Keratinocyte (primary cell): ENCODE data around the gene DISP1. TPM values are rescaled to one million over a fixed set of nuclear protein-coding genes. Genes with fewer than 3 reads are reported as not detected.

Experiments
- DNase-seq: peaks from one replicate; pipeline ENCODE4 v3.0.0-alpha.2; 2011; ENCODE audit warnings: low read depth, missing footprints, low spot score
- FAIRE-seq: peaks from 2 replicates; lab custom pipeline; 2011; peaks lifted over from hg19 to GRCh38; lab: Jason Lieb, UNC
- H2AFZ ChIP-seq: 2 replicates; pipeline ENCODE4 v1.6.0; 2012; ENCODE audit warnings: low read length, control low read depth, inconsistent platforms; ENCODE audit not compliant: control insufficient read depth
- H3K27ac ChIP-seq: 2 replicates; pipeline ENCODE4 v1.5.1; 2011; ENCODE audit warnings: low read length; ENCODE audit not compliant: control insufficient read depth, insufficient read depth
- H3K27me3 ChIP-seq: 3 replicates; pipeline ENCODE4 v1.6.0; 2011; ENCODE audit warnings: low read length; ENCODE audit not compliant: control insufficient read depth, insufficient read depth; ENCODE audit errors: extremely low read depth
- H3K36me3 ChIP-seq, 2 experiments: 2 replicates in 1 of 2; 3 replicates in 1 of 2; pipeline ENCODE4 v1.5.1; 2011; ENCODE audit warnings: low read length in 2 of 2, mild to moderate bottlenecking in 1 of 2; ENCODE audit not compliant: control insufficient read depth in 2 of 2, insufficient read depth in 2 of 2; ENCODE audit errors: extremely low read depth in 1 of 2
- H3K4me1 ChIP-seq: 3 replicates; pipeline ENCODE4 v1.5.1; 2011; ENCODE audit warnings: low read length; ENCODE audit not compliant: control insufficient read depth, insufficient read depth; ENCODE audit errors: extremely low read depth
- H3K4me2 ChIP-seq: 3 replicates; pipeline ENCODE4 v1.6.0; 2011; ENCODE audit warnings: low read depth, low read length; ENCODE audit not compliant: control insufficient read depth, insufficient read depth; ENCODE audit errors: extremely low read depth
- H3K4me3 ChIP-seq, 3 experiments: fragments of 200-600 bp in 1 of 3; sonication (generic) in 1 of 3; 2 replicates in 2 of 3; 3 replicates in 1 of 3; pipeline ENCODE4 v1.5.1; 2011 to 2016; ENCODE audit warnings: low read length in 3 of 3, mild to moderate bottlenecking in 3 of 3, control low read depth in 2 of 3, inconsistent platforms in 1 of 3, low read depth in 1 of 3, mixed read lengths in 1 of 3, mixed run types in 1 of 3, moderate library complexity in 1 of 3; ENCODE audit not compliant: control insufficient read depth in 2 of 3, insufficient read depth in 2 of 3; ENCODE audit errors: extremely low read depth in 1 of 3
- H3K79me2 ChIP-seq: 2 replicates; pipeline ENCODE4 v1.6.0; 2012; ENCODE audit warnings: low read length; ENCODE audit not compliant: control insufficient read depth, insufficient read depth
- H3K9ac ChIP-seq: 3 replicates; pipeline ENCODE4 v1.6.0; 2011; ENCODE audit warnings: low read length; ENCODE audit not compliant: control insufficient read depth, insufficient read depth; ENCODE audit errors: extremely low read depth
- H3K9me1 ChIP-seq: 3 replicates; pipeline ENCODE4 v1.6.0; 2011; ENCODE audit warnings: low read length; ENCODE audit not compliant: control insufficient read depth, insufficient read depth; ENCODE audit errors: extremely low read depth
- H3K9me3 ChIP-seq: 2 replicates; pipeline ENCODE4 v1.5.1; 2012; ENCODE audit warnings: low read depth, low read length; ENCODE audit not compliant: control insufficient read depth
- H4K20me1 ChIP-seq: 3 replicates; pipeline ENCODE4 v1.6.0; 2011; ENCODE audit warnings: low read length; ENCODE audit not compliant: control insufficient read depth, insufficient read depth; ENCODE audit errors: extremely low read depth
- EZH2 ChIP-seq: IDR thresholded peaks from one replicate; pipeline ENCODE4 v1.6.1; 2012; ENCODE audit warnings: inconsistent platforms, mild to moderate bottlenecking, low read length, moderate library complexity
- dilution Hi-C: fragments of 300-500 bp; cut with MboI; formaldehyde crosslinking; loops from one replicate; pipeline ENCODE4 v1.7.0; 2020; ENCODE audit warnings: low sequenced_read_pairs; ENCODE audit not compliant: extremely low pct_ligation_motif_present
- polyA plus RNA-seq, 5 experiments: library from polyadenylated mRNA; depleted of rRNA in 3 of 5; stranded (reverse) in 3 of 5; stranded (forward) in 1 of 5; unstranded in 1 of 5; fragments of >200 nt; gene quantifications; 1 replicate in 1 of 5; 2 replicates in 3 of 5; 3 replicates in 1 of 5; pipeline versions ENCODE4 v1.2.1 to v1.2.3, GENCODE V29; 2011 to 2012; ENCODE audit warnings: missing spikeins in 2 of 5, low read depth in 1 of 5, low replicate concordance in 1 of 5
- TF ChIP-seq, protein P1 (sequence below), 3 experiments: IDR thresholded peaks in 1 of 3; conservative IDR thresholded peaks in 1 of 3; optimal IDR thresholded peaks in 1 of 3; 2 replicates in 2 of 3; 3 replicates in 1 of 3; pipeline versions ENCODE3 to v1.5.1; 2011; ENCODE audit warnings: low read length in 3 of 3, mild to moderate bottlenecking in 3 of 3, moderate library complexity in 2 of 3, control low read depth in 1 of 3, inconsistent platforms in 1 of 3; ENCODE audit not compliant: insufficient read depth in 2 of 3; ENCODE audit errors: extremely low read depth in 1 of 3

DISP1 gene
- polyA plus RNA-seq, 1 donor (not counting 4 experiments of a cell fraction or from before 2014, with no cell fraction given): 1.3 TPM

DNA sequence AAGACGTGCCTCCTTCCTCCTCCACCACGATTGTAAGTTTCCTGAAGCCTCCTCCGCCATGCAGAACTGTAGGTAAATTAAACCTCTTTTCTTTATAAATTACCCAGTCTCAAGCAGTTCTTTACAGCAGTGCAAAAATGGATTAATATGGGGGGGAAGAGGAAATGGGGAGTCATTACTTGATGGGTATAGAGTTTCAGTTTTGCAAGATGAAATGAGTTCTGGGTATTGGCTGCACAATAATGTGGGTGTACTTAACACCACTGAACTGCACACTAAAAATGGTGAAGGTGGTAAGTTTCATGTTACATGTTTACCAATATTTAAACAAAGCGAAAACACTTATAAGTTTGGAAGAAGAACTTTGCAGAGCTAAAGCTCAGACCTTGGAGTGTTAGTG, 24.3 kb upstream of the DISP1 start:
- H3K9me1 ChIP-seq: no peaks in the 10 kb centered on the region
- no peak overlapping the region for H3K27ac ChIP-seq
- no peaks in the 10 kb centered on the region for H3K79me2 ChIP-seq
- no peak overlapping the region for H3K4me3 ChIP-seq
- H3K4me1 ChIP-seq: peaks cover 6% of the 10 kb centered on the region
- no peaks in the 10 kb centered on the region for H3K27me3 ChIP-seq
- no peaks in the 10 kb centered on the region for H4K20me1 ChIP-seq
- H3K36me3 ChIP-seq: no peaks in the 10 kb centered on the region
- H3K9ac ChIP-seq: no peak overlapping the region
- no peak overlapping the region for H2AFZ ChIP-seq
- no peak overlapping the region for H3K4me2 ChIP-seq
- H3K9me3 ChIP-seq: no peaks in the 10 kb centered on the region
- dilution Hi-C loops: loop anchor here (25.0 kb wide), 1 partner anchor 297 kb away; no protein-coding TSS in a partner anchor
- DNase-seq (no peak), FAIRE-seq (no peak)
- no peak for TF ChIP-seq EZH2
- TF ChIP-seq, protein P1, sequence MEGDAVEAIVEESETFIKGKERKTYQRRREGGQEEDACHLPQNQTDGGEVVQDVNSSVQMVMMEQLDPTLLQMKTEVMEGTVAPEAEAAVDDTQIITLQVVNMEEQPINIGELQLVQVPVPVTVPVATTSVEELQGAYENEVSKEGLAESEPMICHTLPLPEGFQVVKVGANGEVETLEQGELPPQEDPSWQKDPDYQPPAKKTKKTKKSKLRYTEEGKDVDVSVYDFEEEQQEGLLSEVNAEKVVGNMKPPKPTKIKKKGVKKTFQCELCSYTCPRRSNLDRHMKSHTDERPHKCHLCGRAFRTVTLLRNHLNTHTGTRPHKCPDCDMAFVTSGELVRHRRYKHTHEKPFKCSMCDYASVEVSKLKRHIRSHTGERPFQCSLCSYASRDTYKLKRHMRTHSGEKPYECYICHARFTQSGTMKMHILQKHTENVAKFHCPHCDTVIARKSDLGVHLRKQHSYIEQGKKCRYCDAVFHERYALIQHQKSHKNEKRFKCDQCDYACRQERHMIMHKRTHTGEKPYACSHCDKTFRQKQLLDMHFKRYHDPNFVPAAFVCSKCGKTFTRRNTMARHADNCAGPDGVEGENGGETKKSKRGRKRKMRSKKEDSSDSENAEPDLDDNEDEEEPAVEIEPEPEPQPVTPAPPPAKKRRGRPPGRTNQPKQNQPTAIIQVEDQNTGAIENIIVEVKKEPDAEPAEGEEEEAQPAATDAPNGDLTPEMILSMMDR (optimal IDR thresholded peaks at IDR 0.05 in 1 of 3, IDR thresholded peaks at IDR 0.05 in 1 of 3, conservative IDR thresholded peaks at IDR 0.05 in 1 of 3; ENCODE audit: extremely low read depth in 1 of 3, insufficient read depth in 2 of 3, low read length in 3 of 3): no peak

- no peak overlapping the region for H3K4me2 ChIP-seq
- no peak overlapping the region for H2AFZ ChIP-seq
- TF ChIP-seq, protein P1 (optimal IDR thresholded peaks at IDR 0.05 in 1 of 3, IDR thresholded peaks at IDR 0.05 in 1 of 3, conservative IDR thresholded peaks at IDR 0.05 in 1 of 3; ENCODE audit: extremely low read depth in 1 of 3, insufficient read depth in 2 of 3, low read length in 3 of 3): no peak
- TF ChIP-seq EZH2: no peak
- no peak overlapping the region for H3K4me3 ChIP-seq
- dilution Hi-C loops: loop anchor here (25.0 kb wide), 1 partner anchor 296 kb away; no protein-coding TSS in a partner anchor
- no peak overlapping the region for H3K27ac ChIP-seq
- no peaks in the 10 kb centered on the region for H3K79me2 ChIP-seq
- no peaks in the 10 kb centered on the region for H3K36me3 ChIP-seq
- no peaks in the 10 kb centered on the region for H3K27me3 ChIP-seq
- DNase-seq (no peak), FAIRE-seq (no peak)
- H3K9me3 ChIP-seq: no peaks in the 10 kb centered on the region
- H3K9me1 ChIP-seq: no peaks in the 10 kb centered on the region
- H4K20me1 ChIP-seq: no peaks in the 10 kb centered on the region
- no peak overlapping the region for H3K9ac ChIP-seq
- H3K4me1 ChIP-seq: peaks cover 3% of the 10 kb centered on the region
Observed at GRCh38 chr1:222791006-222791710, 23.7 kb upstream of the DISP1 start.
